Liver (tissue), 9 donors: Measurements from ENCODE around the gene NINJ2. TPM values are rescaled to one million over a fixed set of nuclear protein-coding genes. Genes with fewer than 3 reads are reported as not detected.

Source experiments
- DNase-seq: peaks from one replicate; pipeline ENCODE4 v3.0.0-alpha.2; 2017; ENCODE audit warnings: low spot score
- H3K27ac ChIP-seq, 2 donors: one replicate each; pipeline ENCODE4 v1.7.0; 2013; ENCODE audit warnings: inconsistent platforms in 2 of 2, low read length in 2 of 2, control low read depth in 1 of 2, low read depth in 1 of 2, mild to moderate bottlenecking in 1 of 2
- H3K27me3 ChIP-seq, 4 donors: one replicate each; pipeline versions ENCODE4 v1.6.1 to v1.7.0; 2013; ENCODE audit warnings: low read length in 3 of 4, inconsistent platforms in 1 of 4, mild to moderate bottlenecking in 1 of 4, moderate library complexity in 1 of 4; ENCODE audit not compliant: control insufficient read depth in 4 of 4, insufficient read depth in 4 of 4
- H3K36me3 ChIP-seq, 4 donors: one replicate each; pipeline versions ENCODE4 v1.6.1 to v1.7.0; 2013; ENCODE audit warnings: low read length in 3 of 4, mild to moderate bottlenecking in 3 of 4, low read depth in 1 of 4, moderate library complexity in 1 of 4; ENCODE audit not compliant: control insufficient read depth in 4 of 4, insufficient read depth in 3 of 4
- H3K4me1 ChIP-seq, 4 donors: one replicate each; pipeline versions ENCODE4 v1.6.1 to v1.7.0; 2013; ENCODE audit warnings: low read length in 3 of 4, mild to moderate bottlenecking in 3 of 4, moderate library complexity in 1 of 4; ENCODE audit not compliant: control insufficient read depth in 4 of 4, insufficient read depth in 4 of 4
- H3K4me3 ChIP-seq, 3 donors: one replicate each; pipeline versions ENCODE4 v1.6.1 to v1.7.0; 2013; ENCODE audit warnings: low read length in 3 of 3, control low read depth in 1 of 3, low read depth in 1 of 3, mild to moderate bottlenecking in 1 of 3
- H3K9ac ChIP-seq, 2 donors: one replicate each; pipeline ENCODE4 v1.7.0; 2013; ENCODE audit warnings: low read length in 2 of 2, mild to moderate bottlenecking in 2 of 2, moderate library complexity in 2 of 2, control low read depth in 1 of 2, low read depth in 1 of 2
- H3K9me3 ChIP-seq, 4 donors: one replicate each; pipeline versions ENCODE4 v1.6.1 to v1.7.0; 2013; ENCODE audit warnings: low read length in 3 of 4; ENCODE audit not compliant: control insufficient read depth in 4 of 4
- EGR1 ChIP-seq, 2 donors: IDR thresholded peaks; 2 replicates each; pipeline ENCODE4 v1.6.1; 2016 to 2018; ENCODE audit warnings: antibody characterized with exemption in 2 of 2, low read depth in 2 of 2
- FOXA1 ChIP-seq: IDR thresholded peaks from 2 replicates; pipeline ENCODE4 v1.6.1; 2016; ENCODE audit warnings: antibody characterized with exemption
- FOXA2 ChIP-seq: IDR thresholded peaks from 2 replicates; pipeline ENCODE4 v1.6.1; 2016; ENCODE audit warnings: antibody characterized with exemption
- GABPA ChIP-seq, 2 donors: IDR thresholded peaks in 1 of 2; conservative IDR thresholded peaks in 1 of 2; 2 replicates each; pipeline ENCODE4 v1.6.1; 2016; ENCODE audit warnings: antibody characterized with exemption in 2 of 2, mild to moderate bottlenecking in 1 of 2, moderate library complexity in 1 of 2
- HNF4A ChIP-seq, 2 donors: conservative IDR thresholded peaks; 2 replicates each; pipeline ENCODE4 v1.6.1; 2016; ENCODE audit warnings: antibody characterized with exemption in 2 of 2, mild to moderate bottlenecking in 2 of 2
- HNF4G ChIP-seq: IDR thresholded peaks from 2 replicates; pipeline ENCODE4 v1.6.1; 2016; ENCODE audit warnings: antibody characterized with exemption
- JUND ChIP-seq, 2 donors: IDR thresholded peaks; 2 replicates each; pipeline ENCODE4 v1.6.1; 2016; ENCODE audit warnings: antibody characterized with exemption in 2 of 2
- NR2F2 ChIP-seq: IDR thresholded peaks from 2 replicates; pipeline ENCODE4 v1.6.1; 2016; ENCODE audit warnings: antibody characterized with exemption
- RAD21 ChIP-seq, 2 donors: IDR thresholded peaks; 2 replicates each; pipeline ENCODE4 v1.6.1; 2016; ENCODE audit warnings: antibody characterized with exemption in 2 of 2, mild to moderate bottlenecking in 2 of 2
- RXRA ChIP-seq, 2 donors: IDR thresholded peaks; 2 replicates each; pipeline ENCODE4 v1.6.1; 2017 to 2018; ENCODE audit warnings: antibody characterized with exemption in 2 of 2, mild to moderate bottlenecking in 1 of 2
- SP1 ChIP-seq: IDR thresholded peaks from 2 replicates; pipeline ENCODE4 v1.6.1; 2018; ENCODE audit warnings: antibody characterized with exemption, mild to moderate bottlenecking
- TAF1 ChIP-seq: conservative IDR thresholded peaks from 2 replicates; pipeline ENCODE4 v1.6.1; 2016; ENCODE audit warnings: antibody characterized with exemption, mild to moderate bottlenecking
- YY1 ChIP-seq: IDR thresholded peaks from 2 replicates; pipeline ENCODE4 v1.6.1; 2016; ENCODE audit warnings: antibody characterized with exemption, mild to moderate bottlenecking
- ZBTB33 ChIP-seq: IDR thresholded peaks from 2 replicates; pipeline ENCODE4 v1.6.1; 2016; ENCODE audit warnings: antibody characterized with exemption
- WGBS: extraction: QIAGEN DNeasy Blood & Tissue Kit; methylation state at CpG from one replicate; pipeline ENCODE4 v1.1.7; 2013; 5-methylcytosine and 5-hydroxymethylcytosine counted together
- polyA plus RNA-seq, 2 donors: library from polyadenylated mRNA; stranded (reverse) in 1 of 2; unstranded in 1 of 2; fragments of 200-250 nt in 1 of 2; fragments of >200 nt in 1 of 2; fragmentation: Nextera tagmentation in 1 of 2; extraction: Ambion mirVana in 1 of 2; gene quantifications; one replicate each; pipeline versions ENCODE4 v1.2.1 to v1.2.3, GENCODE V29; 2013 to 2015
- total RNA-seq, 2 donors: library from RNA; depleted of rRNA; stranded (reverse); fragments of >200 nt; gene quantifications; one replicate each; pipeline ENCODE4 v1.2.3, GENCODE V29; 2014
- TF ChIP-seq, protein P1 (sequence below): IDR thresholded peaks from 2 replicates; pipeline ENCODE4 v1.6.1; 2016; ENCODE audit warnings: antibody characterized with exemption, mild to moderate bottlenecking
- TF ChIP-seq, protein P2 (sequence below): fragments of 150-350 bp; IDR thresholded peaks from 2 replicates; pipeline ENCODE4 v1.5.1; 2017; ENCODE audit warnings: improper control_type of control experiment, low read depth, low read length; ENCODE audit not compliant: missing input control
- TF ChIP-seq, protein P3 (sequence below): IDR thresholded peaks from 2 replicates; pipeline ENCODE4 v1.6.1; 2016; ENCODE audit warnings: antibody characterized with exemption
- donor health status: healthy.
- donor health status: healthy.
- donor health status: healthy.
- donor health status: healthy.
- donor health status: healthy.

The NINJ2 gene
- total and polyA plus RNA-seq, 4 donors: 6.7 to 16.5 (median 15.4) TPM

GRCh38 chr12:623172-623864 is 39.9 kb downstream of the NINJ2 start:
- Histone ChIP-seq H3K36me3 (no peaks in the 10 kb centered on the region), H3K9me3 (no peaks in the 10 kb centered on the region), H3K27me3 (no peaks in the 10 kb centered on the region), H3K4me3 (no peak overlapping the region), H3K27ac (no peak overlapping the region), H3K4me1 (peaks cover 8 to 12% (median 11%) of the 10 kb centered on the region in 4 donors), H3K9ac (no peak overlapping the region)
- TF ChIP-seq RXRA (IDR thresholded peaks at IDR 0.05): no peak
- no peak for DNase-seq
- WGBS: 93% methylated on average over 6 of the region's 6 CpGs

GRCh38 chr12:622416-622815 is 40.8 kb downstream of the NINJ2 start:
- Histone ChIP-seq H3K27ac (no peak overlapping the region), H3K27me3 (no peaks in the 10 kb centered on the region), H3K4me1 (peaks cover 5 to 9% (median 7%) of the 10 kb centered on the region in 4 donors), H3K36me3 (no peaks in the 10 kb centered on the region), H3K9ac (no peak overlapping the region), H3K9me3 (no peaks in the 10 kb centered on the region), H3K4me3 (no peak overlapping the region)
- DNase-seq: no peak
- 70% methylated on average over 3 of the region's 3 CpGs for WGBS
- TF ChIP-seq JUND (IDR thresholded peaks at IDR 0.05) (peak; percentile 24 to 35), TAF1 (no peak)
- TF ChIP-seq, protein P1, sequence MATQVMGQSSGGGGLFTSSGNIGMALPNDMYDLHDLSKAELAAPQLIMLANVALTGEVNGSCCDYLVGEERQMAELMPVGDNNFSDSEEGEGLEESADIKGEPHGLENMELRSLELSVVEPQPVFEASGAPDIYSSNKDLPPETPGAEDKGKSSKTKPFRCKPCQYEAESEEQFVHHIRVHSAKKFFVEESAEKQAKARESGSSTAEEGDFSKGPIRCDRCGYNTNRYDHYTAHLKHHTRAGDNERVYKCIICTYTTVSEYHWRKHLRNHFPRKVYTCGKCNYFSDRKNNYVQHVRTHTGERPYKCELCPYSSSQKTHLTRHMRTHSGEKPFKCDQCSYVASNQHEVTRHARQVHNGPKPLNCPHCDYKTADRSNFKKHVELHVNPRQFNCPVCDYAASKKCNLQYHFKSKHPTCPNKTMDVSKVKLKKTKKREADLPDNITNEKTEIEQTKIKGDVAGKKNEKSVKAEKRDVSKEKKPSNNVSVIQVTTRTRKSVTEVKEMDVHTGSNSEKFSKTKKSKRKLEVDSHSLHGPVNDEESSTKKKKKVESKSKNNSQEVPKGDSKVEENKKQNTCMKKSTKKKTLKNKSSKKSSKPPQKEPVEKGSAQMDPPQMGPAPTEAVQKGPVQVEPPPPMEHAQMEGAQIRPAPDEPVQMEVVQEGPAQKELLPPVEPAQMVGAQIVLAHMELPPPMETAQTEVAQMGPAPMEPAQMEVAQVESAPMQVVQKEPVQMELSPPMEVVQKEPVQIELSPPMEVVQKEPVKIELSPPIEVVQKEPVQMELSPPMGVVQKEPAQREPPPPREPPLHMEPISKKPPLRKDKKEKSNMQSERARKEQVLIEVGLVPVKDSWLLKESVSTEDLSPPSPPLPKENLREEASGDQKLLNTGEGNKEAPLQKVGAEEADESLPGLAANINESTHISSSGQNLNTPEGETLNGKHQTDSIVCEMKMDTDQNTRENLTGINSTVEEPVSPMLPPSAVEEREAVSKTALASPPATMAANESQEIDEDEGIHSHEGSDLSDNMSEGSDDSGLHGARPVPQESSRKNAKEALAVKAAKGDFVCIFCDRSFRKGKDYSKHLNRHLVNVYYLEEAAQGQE: no peak

GRCh38 chr12:619346-619745 is 43.9 kb downstream of the NINJ2 start:
- no peaks in the 10 kb centered on the region for H3K36me3 ChIP-seq
- no peak overlapping the region for H3K4me3 ChIP-seq
- H3K9me3 ChIP-seq: no peaks in the 10 kb centered on the region
- no peak for DNase-seq
- no peak overlapping the region for H3K27ac ChIP-seq
- 88% methylated on average over 4 of the region's 4 CpGs for WGBS
- peaks cover 8 to 14% (median 10%) of the 10 kb centered on the region in 4 donors for H3K4me1 ChIP-seq
- H3K27me3 ChIP-seq: no peaks in the 10 kb centered on the region
- H3K9ac ChIP-seq: no peak overlapping the region
- no peak for TF ChIP-seq RXRA (IDR thresholded peaks at IDR 0.05)
- no peak for TF ChIP-seq JUND (IDR thresholded peaks at IDR 0.05)
- no peak for TF ChIP-seq NR2F2
- no peak for TF ChIP-seq FOXA1
- no peak for TF ChIP-seq EGR1 (IDR thresholded peaks at IDR 0.05; ENCODE audit: low read depth in 2 of 2)
- no peak for TF ChIP-seq ZBTB33
- no peak for TF ChIP-seq TAF1
- TF ChIP-seq GABPA (IDR thresholded peaks at IDR 0.05 in 1 of 2, conservative IDR thresholded peaks at IDR 0.05 in 1 of 2): no peak
- no peak for TF ChIP-seq YY1
- no peak for TF ChIP-seq HNF4G
- TF ChIP-seq, protein P2, sequence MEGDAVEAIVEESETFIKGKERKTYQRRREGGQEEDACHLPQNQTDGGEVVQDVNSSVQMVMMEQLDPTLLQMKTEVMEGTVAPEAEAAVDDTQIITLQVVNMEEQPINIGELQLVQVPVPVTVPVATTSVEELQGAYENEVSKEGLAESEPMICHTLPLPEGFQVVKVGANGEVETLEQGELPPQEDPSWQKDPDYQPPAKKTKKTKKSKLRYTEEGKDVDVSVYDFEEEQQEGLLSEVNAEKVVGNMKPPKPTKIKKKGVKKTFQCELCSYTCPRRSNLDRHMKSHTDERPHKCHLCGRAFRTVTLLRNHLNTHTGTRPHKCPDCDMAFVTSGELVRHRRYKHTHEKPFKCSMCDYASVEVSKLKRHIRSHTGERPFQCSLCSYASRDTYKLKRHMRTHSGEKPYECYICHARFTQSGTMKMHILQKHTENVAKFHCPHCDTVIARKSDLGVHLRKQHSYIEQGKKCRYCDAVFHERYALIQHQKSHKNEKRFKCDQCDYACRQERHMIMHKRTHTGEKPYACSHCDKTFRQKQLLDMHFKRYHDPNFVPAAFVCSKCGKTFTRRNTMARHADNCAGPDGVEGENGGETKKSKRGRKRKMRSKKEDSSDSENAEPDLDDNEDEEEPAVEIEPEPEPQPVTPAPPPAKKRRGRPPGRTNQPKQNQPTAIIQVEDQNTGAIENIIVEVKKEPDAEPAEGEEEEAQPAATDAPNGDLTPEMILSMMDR: no peak
- no peak for TF ChIP-seq HNF4A (conservative IDR thresholded peaks at IDR 0.05)
- no peak for TF ChIP-seq FOXA2
- no peak for TF ChIP-seq RAD21 (IDR thresholded peaks at IDR 0.05)
- TF ChIP-seq, protein P1: no peak
- TF ChIP-seq, protein P3, sequence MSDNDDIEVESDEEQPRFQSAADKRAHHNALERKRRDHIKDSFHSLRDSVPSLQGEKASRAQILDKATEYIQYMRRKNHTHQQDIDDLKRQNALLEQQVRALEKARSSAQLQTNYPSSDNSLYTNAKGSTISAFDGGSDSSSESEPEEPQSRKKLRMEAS: no peak
- no peak for TF ChIP-seq SP1
